Fibroblast of lung (primary cell): Measurements from ENCODE around the gene PPP4R4. TPM values are rescaled to one million over a fixed set of nuclear protein-coding genes. Genes with fewer than 3 reads are reported as not detected.
A peak's percentile ranks its signal among the peaks of the same experiment; 100 is the strongest.

Experiments used
- DNase-seq, 2 donors: peaks; one replicate each; pipeline versions ENCODE4 v3.0.0 to v3.0.0-alpha.2; 2010; ENCODE audit warnings: low read depth in 2 of 2
- H2AFZ ChIP-seq: 2 replicates; pipeline ENCODE4 v1.5.1; 2012; ENCODE audit warnings: low read length, control low read depth, inconsistent platforms
- H3K27ac ChIP-seq: 2 replicates; pipeline ENCODE4 v1.5.1; 2011; ENCODE audit warnings: low read length, control low read depth; ENCODE audit not compliant: insufficient read depth
- H3K27me3 ChIP-seq: 2 replicates; pipeline ENCODE4 v1.5.1; 2011; ENCODE audit warnings: mild to moderate bottlenecking, low read length; ENCODE audit not compliant: control insufficient read depth, insufficient read depth
- H3K36me3 ChIP-seq: 2 replicates; pipeline ENCODE4 v1.5.1; 2011; ENCODE audit warnings: low read length; ENCODE audit not compliant: control insufficient read depth, insufficient read depth
- H3K4me1 ChIP-seq: 2 replicates; pipeline ENCODE4 v1.5.1; 2011; ENCODE audit warnings: low read length; ENCODE audit not compliant: control insufficient read depth, insufficient read depth; ENCODE audit errors: extremely low read depth
- H3K4me2 ChIP-seq: 2 replicates; pipeline ENCODE4 v1.5.1; 2011; ENCODE audit warnings: low read length, control low read depth; ENCODE audit not compliant: insufficient read depth; ENCODE audit errors: extremely low read depth
- H3K4me3 ChIP-seq, 4 experiments: fragments of 200-600 bp in 1 of 4; sonication (generic) in 1 of 4; replicated peaks in 1 of 4; 2 replicates each; pipeline ENCODE4 v1.5.1; 2011 to 2016; ENCODE audit warnings: low read length in 4 of 4, low read depth in 3 of 4, mild to moderate bottlenecking in 3 of 4, control low read depth in 2 of 4, inconsistent platforms in 1 of 4, mixed read lengths in 1 of 4; ENCODE audit not compliant: insufficient read depth in 1 of 4; ENCODE audit errors: control extremely low read depth in 1 of 4
- H3K79me2 ChIP-seq: 2 replicates; pipeline ENCODE4 v1.5.1; 2012; ENCODE audit warnings: mild to moderate bottlenecking, low read length, inconsistent platforms; ENCODE audit not compliant: control insufficient read depth, insufficient read depth
- H3K9ac ChIP-seq: 2 replicates; pipeline ENCODE4 v1.5.1; 2011; ENCODE audit warnings: mild to moderate bottlenecking, low read length, control low read depth; ENCODE audit not compliant: insufficient read depth
- H3K9me3 ChIP-seq: 2 replicates; pipeline ENCODE4 v1.5.1; 2012; ENCODE audit warnings: low read depth, low read length; ENCODE audit not compliant: control insufficient read depth, insufficient read depth
- H4K20me1 ChIP-seq: 2 replicates; pipeline ENCODE4 v1.5.1; 2011; ENCODE audit warnings: low read length; ENCODE audit not compliant: control insufficient read depth, insufficient read depth; ENCODE audit errors: extremely low read depth
- CTCF ChIP-seq, 2 donors: IDR thresholded peaks in 1 of 2; conservative IDR thresholded peaks in 1 of 2; 1 replicate in 1 of 2; 2 replicates in 1 of 2; pipeline ENCODE4 v1.5.1; 2011 to 2012; ENCODE audit warnings: low read length in 2 of 2, control low read depth in 1 of 2, inconsistent platforms in 1 of 2, low read depth in 1 of 2, mild to moderate bottlenecking in 1 of 2
- EZH2 ChIP-seq: IDR thresholded peaks from 2 replicates; pipeline ENCODE4 v1.5.1; 2012; ENCODE audit warnings: low read length, control low read depth, mild to moderate bottlenecking; ENCODE audit errors: missing control alignments
- polyA plus RNA-seq, 2 donors: library from polyadenylated mRNA; depleted of rRNA in 1 of 2; stranded (reverse) in 1 of 2; unstranded in 1 of 2; fragments of >200 nt; gene quantifications; 2 replicates each; pipeline ENCODE4 v1.2.1, GENCODE V29; 2011 to 2012; ENCODE audit warnings: missing spikeins in 1 of 2
- total RNA-seq: library from RNA; depleted of rRNA; stranded (reverse); fragments of >200 nt; gene quantifications from 2 replicates; pipeline ENCODE4 v1.2.1, GENCODE V29; 2014

Gene PPP4R4
- total and polyA plus RNA-seq, 2 donors (not counting 1 experiment from before 2014, with no cell fraction given) = 0.35 to 0.99 TPM

- Histone ChIP-seq H2AFZ (no peak overlapping the region), H3K27me3 (no peaks in the 10 kb centered on the region), H3K36me3 (no peaks in the 10 kb centered on the region), H3K9ac (no peak overlapping the region), H3K4me1 (no peaks in the 10 kb centered on the region), H4K20me1 (no peaks in the 10 kb centered on the region), H3K79me2 (no peaks in the 10 kb centered on the region), H3K4me2 (no peak overlapping the region), H3K9me3 (no peaks in the 10 kb centered on the region), H3K27ac (no peak overlapping the region), H3K4me3 (no peak overlapping the region)
- DNase-seq = peak in 1 of 2 donors; percentile 2
- TF ChIP-seq CTCF (conservative IDR thresholded peaks at IDR 0.05 in 1 of 2, IDR thresholded peaks at IDR 0.05 in 1 of 2; ENCODE audit: low read depth in 1 of 2, low read length in 2 of 2) (no peak), EZH2 (no peak)
Measured at GRCh38 chr14:94282991-94283723, 109.0 kb downstream of the PPP4R4 start.

- Histone ChIP-seq H3K9me3 (no peaks in the 10 kb centered on the region), H3K9ac (no peak overlapping the region), H3K4me2 (no peak overlapping the region), H3K4me1 (no peaks in the 10 kb centered on the region), H3K27me3 (no peaks in the 10 kb centered on the region), H2AFZ (no peak overlapping the region), H3K79me2 (no peaks in the 10 kb centered on the region), H3K27ac (no peak overlapping the region), H3K36me3 (no peaks in the 10 kb centered on the region), H4K20me1 (no peaks in the 10 kb centered on the region), H3K4me3 (no peak overlapping the region)
- TF ChIP-seq CTCF (conservative IDR thresholded peaks at IDR 0.05 in 1 of 2, IDR thresholded peaks at IDR 0.05 in 1 of 2; ENCODE audit: low read depth in 1 of 2, low read length in 2 of 2) (no peak), EZH2 (no peak)
- DNase-seq = peak in 1 of 2 donors; percentile 22
Measured at GRCh38 chr14:94284221-94284620, 110.1 kb downstream of the PPP4R4 start.

- H3K9me3 ChIP-seq = no peaks in the 10 kb centered on the region
- H3K4me1 ChIP-seq = no peaks in the 10 kb centered on the region
- no peak overlapping the region for H3K27ac ChIP-seq
- no peak overlapping the region for H3K4me2 ChIP-seq
- H3K4me3 ChIP-seq = no peak overlapping the region
- no peaks in the 10 kb centered on the region for H4K20me1 ChIP-seq
- H3K9ac ChIP-seq = no peak overlapping the region
- no peaks in the 10 kb centered on the region for H3K36me3 ChIP-seq
- no peaks in the 10 kb centered on the region for H3K79me2 ChIP-seq
- no peak for DNase-seq
- H2AFZ ChIP-seq = no peak overlapping the region
- TF ChIP-seq EZH2 (no peak), CTCF (conservative IDR thresholded peaks at IDR 0.05 in 1 of 2, IDR thresholded peaks at IDR 0.05 in 1 of 2; ENCODE audit: low read depth in 1 of 2, low read length in 2 of 2) (no peak)
- no peaks in the 10 kb centered on the region for H3K27me3 ChIP-seq
Measured at GRCh38 chr14:94285158-94285557, 111.0 kb downstream of the PPP4R4 start.
